ENCODE measurements around the gene GJC2.
"Not testable (repeated sequence)": the region's sequence is repeated elsewhere in the genome, so short reads cannot be mapped to it uniquely, and the experiment has no call there.

GJC2 gene

GRCh38 chr1:228149406-228150119 is at the start of gene GJC2:
TSS of gene GJC2 (plus strand) at chr1:228149930. CDS start at chr1:228157759, 7,829 bp downstream.
- no peak for DNase-seq

DNA sequence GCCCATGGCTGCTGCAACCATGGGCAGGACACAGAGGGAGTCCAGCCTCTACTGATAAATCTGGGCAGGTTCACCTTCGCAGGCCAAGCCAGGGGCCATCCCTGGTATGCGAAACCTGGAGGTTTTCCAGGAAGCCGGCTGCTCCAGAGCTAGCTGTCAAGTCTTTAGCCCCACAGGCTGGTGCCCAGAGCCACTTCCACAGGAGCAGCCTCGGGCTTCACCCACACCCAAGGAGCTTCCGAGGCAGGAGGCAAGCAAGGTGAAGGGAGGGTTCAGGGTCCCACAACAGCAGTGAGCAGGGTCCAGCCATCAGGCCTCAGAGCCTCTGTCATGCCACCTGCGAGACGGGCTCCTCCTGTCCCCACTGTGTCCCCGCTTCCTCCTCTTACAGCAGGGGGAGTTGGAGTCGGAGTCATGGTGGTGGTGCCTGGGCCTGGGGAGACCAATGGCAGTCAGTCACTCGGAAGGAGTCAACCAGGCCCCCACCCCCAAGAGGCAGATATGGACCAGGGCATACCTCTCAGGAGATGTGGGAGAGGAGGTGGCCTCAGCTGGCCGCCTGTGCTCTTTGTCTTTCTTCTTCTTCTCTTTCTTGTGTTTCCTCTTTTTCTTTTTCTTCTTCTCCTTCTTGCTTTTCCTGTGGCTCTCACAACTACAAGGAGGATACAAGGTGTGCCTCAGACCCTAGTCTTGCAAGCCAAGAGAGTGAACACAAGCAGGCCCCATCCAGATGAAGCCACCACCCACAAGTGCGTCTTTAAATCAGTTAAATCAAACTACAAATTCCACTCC is 48.7 kb upstream of the GJC2 start:
- no peak for DNase-seq

GRCh38 chr1:228101614-228101993 is 48.1 kb upstream of the GJC2 start:
- DNase-seq, result no peak

GRCh38 chr1:228101994-228102790 is 47.5 kb upstream of the GJC2 start:
- peak; percentile 66 for DNase-seq

DNA sequence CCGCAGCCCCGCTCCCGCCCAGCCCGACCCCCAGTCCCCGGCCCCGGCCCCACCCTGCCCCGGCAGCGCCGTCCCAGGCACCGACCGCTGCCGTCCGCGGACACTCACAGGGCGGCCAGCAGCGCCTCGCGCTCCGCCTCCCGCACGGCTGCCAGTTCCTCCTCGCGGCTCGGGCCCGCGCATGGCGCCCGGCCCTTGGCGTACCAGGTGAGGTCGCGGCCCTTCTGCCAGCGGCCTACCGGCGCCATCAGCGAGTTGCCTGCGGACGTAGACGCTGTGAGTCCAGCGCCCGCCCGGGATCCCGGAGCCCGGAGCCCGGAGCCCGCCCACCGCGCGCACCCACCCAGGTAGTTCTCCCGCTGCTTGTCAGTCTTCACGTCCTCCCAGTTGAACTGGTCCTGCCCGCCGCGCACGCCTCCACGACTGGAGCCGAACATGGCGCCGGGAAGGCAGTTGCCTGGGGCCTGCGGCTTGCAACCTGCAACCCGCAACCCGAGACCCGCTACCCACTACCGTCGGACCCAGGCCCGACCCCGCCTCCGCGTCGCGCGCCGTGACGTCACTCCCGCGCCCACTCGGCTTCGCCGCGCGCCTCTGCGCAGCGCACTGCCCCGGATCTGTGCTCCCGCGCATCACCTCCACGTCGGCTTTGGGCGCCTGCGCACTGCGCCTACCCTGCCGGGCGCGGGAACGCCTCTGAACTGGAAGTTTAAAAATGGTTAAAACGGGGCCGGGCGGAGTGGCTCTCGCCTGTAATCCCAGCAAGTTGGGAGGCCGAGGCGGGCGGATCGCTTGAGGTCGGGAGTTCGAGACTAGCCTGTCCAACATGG is 46.7 kb upstream of the GJC2 start, which contains the start of gene C1orf35:
TSS of gene C1orf35 (minus strand) at position 535 of the 830 bp plus-strand sequence. CDS start at position 437, 98 bp downstream.
- DNase-seq, result peak; percentile 94

DNA sequence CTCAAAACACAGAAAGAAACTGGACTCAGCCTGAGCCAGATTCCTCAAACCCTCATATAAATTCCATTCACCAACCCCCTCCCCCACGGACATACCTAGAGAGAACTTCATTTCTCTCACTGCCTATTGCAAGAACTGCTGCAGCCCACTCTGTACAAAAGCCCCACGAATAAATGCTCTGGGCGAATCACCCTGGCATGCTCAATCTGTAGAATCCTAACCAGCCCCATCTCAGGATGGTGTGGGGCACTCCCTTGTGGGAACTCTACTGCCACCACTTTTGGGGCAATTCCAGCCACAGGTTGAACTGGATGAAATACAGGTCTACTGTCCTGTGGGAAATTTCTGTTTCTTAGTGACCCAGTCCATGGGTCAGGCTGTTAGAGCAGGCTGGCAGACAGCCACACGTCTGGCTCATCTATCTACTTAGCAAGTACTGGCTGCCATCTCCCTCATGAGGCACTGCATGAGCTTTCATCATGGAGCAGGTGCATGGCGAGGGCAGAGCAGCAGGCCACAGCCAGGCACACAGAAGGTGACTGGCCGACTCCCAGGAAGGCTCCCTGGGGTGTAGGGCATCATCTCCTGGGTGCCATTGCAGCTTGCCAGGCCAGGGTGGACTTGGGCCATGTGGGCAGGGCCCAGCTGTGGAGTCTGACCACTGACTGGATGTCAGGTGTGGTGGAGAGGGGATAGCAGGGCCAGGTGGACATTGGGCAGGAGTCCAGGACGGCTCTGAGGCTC is 45.0 kb upstream of the GJC2 start:
- DNase-seq, result no peak

DNA sequence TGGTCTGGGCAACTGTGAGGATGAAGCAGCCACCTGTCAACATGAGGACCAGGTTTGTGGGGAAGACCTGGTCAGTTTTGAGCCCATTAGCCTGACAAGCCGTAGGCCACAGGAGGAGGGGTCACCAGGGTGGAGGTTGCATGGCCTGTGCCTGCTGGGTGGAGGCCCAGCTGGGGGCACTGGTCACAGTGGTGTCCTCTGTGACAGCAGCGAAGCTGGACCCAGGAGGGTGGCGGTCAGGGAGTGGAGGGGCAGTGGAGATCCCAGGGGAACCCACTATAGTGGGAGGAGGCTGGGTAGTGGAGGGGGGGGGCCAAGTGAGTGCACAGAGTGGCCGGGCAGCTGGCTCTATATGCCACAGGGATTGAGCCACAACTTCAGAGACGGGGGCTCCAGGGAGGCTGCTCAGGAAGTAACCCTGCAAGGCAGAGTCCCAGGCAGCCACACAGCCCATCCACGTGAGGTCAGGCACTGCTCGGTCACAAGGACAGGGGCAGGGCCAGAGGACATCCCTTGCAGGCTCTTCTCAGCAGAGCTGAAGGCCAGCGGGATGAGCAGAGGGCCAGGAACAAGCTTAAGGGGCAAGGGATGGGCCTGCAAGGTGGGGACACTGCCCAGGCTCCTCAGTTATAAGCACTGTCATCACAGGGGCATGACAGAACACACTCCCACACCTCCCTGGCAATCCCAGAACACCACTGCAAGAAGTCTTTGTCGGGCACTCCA is 44.3 kb upstream of the GJC2 start:
- DNase-seq, result no peak

- no peak for DNase-seq
Measured at GRCh38 chr1:228105996-228106799, 43.5 kb upstream of the GJC2 start.

GRCh38 chr1:228106800-228107054 is 43.0 kb upstream of the GJC2 start:
- DNase-seq, result no peak

- DNase-seq, result no peak
Measured at GRCh38 chr1:228107636-228108035, 42.1 kb upstream of the GJC2 start.

GRCh38 chr1:228108055-228108690 is 41.6 kb upstream of the GJC2 start:
- DNase-seq, result no peak

DNA sequence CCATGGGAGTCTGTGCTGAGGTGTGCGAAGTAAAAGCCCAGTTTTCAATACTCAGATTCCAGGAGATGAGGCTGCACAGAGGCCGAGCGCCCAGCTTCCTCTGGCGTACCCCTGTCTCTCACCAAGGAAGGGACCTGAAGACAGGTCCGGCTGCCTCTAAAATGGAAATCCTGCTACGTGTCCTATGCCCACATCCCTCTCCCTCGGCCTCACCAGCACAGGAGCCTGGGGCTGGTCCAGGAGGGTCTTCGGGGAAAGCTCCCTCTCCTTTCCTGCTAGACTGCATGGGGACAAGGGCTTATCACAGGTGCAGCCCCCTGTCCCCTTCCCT is 41.0 kb upstream of the GJC2 start:
- no peak for DNase-seq

DNA sequence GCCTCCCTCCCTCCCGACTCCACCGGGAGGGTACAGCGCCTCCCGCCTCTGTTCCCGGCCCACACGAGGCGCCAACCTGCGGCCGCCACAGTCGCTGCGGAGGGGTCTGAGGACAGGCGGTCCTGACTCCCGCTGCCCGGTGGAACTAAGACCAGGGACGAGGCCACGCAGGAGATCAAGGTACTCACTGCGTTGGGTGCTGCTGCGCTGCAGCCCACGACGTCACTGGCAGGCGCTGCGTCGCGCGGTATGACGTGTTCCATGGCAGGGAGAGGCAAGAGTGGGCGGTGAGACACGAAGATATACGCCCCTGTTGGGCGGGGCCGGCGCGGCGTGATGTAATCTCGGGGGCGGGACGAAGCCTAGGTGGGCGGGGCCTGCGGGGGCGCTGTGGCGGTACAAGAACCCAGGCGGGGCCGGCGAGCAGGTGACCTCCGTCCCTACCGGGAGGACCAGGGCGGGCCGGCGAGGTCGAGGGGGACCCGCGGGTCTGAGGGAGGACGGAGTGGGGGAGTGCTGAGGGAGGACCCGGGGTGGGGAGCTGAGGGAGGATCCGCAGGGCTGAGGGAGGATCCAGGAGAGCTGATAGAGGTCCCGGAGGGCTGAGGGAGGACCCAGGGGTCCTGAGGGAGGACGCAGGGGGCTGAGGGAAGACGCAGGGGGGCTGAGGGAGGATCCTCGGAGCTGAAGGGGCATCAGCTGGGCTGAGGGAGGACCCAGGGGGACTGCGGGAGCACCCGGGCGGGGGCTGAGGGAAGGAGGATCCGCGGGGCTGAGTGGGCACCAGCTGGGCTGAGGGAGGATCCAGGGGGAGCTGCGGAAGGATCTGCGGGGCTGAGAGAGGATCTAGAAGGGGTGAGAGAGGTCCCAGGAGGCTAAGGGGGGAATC is 40.4 kb upstream of the GJC2 start, which contains the start of gene MRPL55:
TSS of gene MRPL55 (minus strand) at position 227 of the 889 bp plus-strand sequence. CDS start 1,039 bp downstream, outside the sequence.
- peak; percentile 99 for DNase-seq

DNA sequence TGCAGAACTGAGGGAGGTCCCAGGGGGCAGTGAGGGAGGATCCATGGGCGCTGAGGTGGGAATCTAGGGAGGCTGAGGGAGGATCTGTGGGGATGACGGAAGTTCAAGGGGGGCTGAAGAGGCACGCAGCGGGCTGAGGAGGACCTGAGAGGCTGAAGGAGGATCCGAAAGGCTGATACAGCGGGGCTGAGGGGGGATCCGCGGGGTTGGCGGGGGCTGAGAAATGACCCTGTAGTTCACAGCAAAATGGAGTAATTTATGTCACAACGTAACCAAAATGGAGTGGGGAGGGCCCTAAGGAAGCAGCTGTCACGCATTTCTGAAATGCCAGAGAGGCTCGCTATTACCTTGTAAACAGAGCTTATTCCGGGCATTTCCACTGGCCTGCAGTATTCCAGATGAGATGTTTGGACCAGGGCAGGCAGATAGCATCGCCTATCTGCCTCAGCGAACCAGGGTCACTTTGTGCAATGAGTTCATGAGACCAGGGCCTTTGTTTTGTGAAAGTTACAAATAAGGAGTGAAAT is 39.7 kb upstream of the GJC2 start:
- DNase-seq, result no peak

- no peak for DNase-seq
Measured at GRCh38 chr1:228110556-228110955, 39.2 kb upstream of the GJC2 start.

DNA sequence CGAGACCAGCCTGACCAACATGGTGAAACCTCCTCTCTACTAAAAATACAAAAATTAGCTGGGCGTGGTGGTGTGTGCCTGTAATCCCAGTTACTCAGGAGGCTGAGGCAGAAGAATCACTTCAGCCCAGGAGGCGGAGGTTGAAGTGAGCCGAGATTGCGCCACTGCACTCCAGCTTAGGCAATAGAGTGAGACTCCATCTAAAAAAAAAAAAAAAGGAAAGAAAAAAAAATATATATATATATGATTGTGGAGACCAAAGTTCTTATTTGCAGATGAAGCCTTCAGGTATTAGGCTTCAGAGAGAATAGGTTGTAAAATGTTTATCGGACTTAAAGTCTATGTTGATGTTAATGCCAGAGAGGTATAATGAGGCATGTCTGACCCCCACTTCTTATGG is 38.4 kb upstream of the GJC2 start:
- not testable (repeated sequence) for DNase-seq

GRCh38 chr1:228112167-228112566 is 37.6 kb upstream of the GJC2 start:
- no peak for DNase-seq

DNA sequence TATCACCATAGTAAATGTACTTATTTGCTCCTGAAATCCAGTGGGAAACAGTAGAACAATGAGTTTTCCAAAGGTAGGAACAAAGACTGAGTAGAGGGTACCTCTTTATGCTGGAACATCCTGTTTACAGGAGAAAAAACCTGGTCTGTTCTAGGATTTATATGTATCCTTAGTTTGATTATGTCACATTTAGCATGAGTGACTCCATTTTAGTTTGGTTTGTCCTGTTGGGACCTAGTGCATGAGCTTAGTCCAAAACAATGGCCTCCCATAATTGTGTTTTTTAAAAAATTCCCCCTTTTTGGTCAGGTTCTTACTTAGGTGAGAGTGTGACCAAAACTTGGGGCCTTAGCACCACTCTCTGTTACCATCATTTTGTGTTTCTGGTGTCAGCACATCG is 37.1 kb upstream of the GJC2 start:
- DNase-seq, result no peak

GRCh38 chr1:228114827-228115226 is 34.9 kb upstream of the GJC2 start:
- DNase-seq, result no peak
